RKO (cell line): ENCODE data around the gene WARS2.

Experiments used
- DNase-seq: peaks from one replicate; pipeline ENCODE4 v3.0.0-alpha.2; 2016; ENCODE audit warnings: low spot score

WARS2 gene

DNA sequence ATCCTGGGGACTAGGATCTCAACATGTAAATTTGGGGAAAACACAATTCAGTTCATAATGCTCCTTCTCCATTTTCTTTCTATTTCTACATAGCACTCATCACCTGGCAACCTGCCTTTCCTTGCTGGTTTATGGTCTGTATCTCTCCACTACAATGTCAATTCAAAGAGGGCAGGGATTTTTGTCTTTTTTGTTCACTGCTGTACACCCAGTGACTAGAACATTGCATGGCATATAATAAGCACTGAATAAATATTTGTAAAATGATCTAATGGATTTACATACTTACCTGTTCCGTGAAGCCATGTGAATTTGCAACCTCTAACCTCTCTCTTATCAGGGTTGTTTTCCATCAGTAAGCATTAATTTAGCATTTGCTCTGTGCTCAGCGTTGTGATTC lies 124.9 kb downstream of the WARS2 start:
- DNase-seq: no peak

GRCh38 chr1:119012383-119012782 lies 128.1 kb downstream of the WARS2 start:
- DNase-seq: no peak

- DNase-seq: no peak
Observed at GRCh38 chr1:119011706-119012105, 128.7 kb downstream of the WARS2 start.

- no peak for DNase-seq
Observed at GRCh38 chr1:119011116-119011515, 129.3 kb downstream of the WARS2 start.

DNA sequence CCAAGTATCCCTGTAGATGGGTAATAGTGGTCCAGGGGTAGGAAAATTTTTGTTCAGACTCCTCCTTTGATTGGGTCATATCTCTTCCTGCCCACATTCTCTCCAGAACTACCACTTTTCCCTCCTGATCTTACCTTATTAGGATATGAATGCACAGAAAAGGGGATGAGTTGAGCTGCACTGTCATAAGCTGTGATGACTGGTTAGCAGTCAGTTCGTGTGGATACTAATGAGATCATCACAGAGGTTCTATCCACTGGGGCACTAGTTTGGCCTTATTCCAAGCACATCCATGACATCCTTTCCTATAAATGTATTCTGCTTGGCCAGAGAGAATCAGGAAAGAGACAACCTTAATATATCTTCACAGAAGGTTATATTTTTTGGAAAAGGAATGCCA lies 130.3 kb downstream of the WARS2 start:
- DNase-seq: peak; percentile 30

- DNase-seq: no peak
Observed at GRCh38 chr1:119009312-119009655, 131.2 kb downstream of the WARS2 start.

- peak; percentile 21 for DNase-seq
Observed at GRCh38 chr1:119008483-119009311, 131.8 kb downstream of the WARS2 start.

- DNase-seq: no peak
Observed at GRCh38 chr1:119007670-119008482, 132.6 kb downstream of the WARS2 start.

DNA sequence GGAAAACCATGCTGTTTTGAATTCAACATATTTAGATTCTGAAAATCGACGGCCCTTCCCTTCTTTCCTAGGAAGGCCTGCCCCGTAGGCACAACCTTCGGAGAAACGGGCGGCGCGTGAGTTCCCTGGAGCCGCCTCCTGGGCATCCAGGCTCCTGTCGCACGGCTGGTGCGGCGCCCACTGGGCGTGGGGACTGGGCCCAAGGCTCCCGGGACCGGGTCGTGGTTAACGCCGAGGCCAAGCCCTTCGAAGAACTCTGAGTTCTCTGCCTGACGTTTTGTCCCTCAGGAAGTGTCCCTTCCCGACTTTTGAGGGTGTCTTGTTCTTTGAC lies 133.1 kb downstream of the WARS2 start:
- no peak for DNase-seq

DNA sequence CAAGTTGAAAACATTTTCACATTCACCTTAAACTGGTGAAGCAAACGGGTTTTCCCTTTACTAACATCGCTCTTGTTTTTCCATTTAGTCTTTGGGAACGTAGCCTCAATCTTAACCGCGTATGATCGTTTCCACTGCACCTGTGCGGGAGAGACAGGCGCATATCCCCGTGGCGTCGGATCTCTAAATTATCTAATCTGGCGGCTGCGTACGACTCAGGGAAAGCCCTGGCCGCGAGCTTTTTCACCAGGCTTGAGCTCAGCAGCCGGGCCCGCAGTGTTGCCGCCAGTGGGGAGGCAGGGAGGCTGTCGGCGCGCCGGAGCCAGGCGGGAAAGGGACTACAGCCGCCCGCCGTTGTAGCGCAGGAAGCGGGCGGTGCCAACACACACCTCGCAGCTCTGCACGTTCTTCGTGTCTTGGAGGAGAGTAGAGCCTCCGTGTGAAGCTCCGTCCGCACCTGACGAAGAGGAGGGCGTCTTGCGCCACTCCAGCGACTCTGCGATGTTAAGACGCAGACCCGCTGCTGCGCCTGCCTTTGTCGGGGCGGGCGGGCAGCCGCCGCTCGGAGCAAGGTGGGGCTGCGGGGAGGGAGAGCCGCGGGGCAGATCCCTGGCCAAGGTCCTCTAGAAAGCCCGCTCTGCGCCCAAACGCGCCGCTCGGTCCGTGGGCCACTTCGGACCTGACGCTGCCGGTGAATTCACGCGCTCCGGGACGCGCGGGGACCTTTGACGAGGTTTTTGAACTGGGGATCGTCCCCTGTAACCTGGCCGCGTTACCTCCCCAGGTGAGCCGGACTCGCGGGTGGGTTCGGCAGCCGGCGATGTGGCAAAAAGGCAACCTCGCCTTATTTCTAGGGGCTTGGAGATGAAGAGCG lies 133.8 kb downstream of the WARS2 start:
- DNase-seq: no peak

GRCh38 chr1:119005724-119006405 lies 134.6 kb downstream of the WARS2 start:
- no peak for DNase-seq

GRCh38 chr1:119004781-119005180 lies 135.7 kb downstream of the WARS2 start:
- DNase-seq: no peak

DNA sequence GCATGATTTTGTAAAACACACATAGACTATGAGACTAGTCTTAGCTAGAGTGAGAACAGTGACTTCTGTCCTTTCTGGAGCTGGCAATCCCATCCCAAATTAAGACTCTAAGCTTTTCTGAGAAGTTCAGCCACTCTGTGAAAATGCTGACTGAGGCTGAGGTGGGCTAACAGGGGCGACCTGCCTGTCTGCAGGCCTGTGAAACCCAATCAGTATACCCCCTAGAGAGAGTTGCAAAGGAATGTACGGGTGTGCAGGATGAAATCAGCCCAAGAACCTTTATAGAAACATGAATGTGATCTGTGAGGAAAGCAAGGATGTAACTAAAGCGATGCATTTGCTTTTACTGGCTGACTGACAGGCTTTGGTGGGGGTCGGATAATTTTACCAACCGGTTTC lies 136.3 kb downstream of the WARS2 start:
- no peak for DNase-seq

- no peak for DNase-seq
Observed at GRCh38 chr1:119003413-119004128, 136.9 kb downstream of the WARS2 start.

DNA sequence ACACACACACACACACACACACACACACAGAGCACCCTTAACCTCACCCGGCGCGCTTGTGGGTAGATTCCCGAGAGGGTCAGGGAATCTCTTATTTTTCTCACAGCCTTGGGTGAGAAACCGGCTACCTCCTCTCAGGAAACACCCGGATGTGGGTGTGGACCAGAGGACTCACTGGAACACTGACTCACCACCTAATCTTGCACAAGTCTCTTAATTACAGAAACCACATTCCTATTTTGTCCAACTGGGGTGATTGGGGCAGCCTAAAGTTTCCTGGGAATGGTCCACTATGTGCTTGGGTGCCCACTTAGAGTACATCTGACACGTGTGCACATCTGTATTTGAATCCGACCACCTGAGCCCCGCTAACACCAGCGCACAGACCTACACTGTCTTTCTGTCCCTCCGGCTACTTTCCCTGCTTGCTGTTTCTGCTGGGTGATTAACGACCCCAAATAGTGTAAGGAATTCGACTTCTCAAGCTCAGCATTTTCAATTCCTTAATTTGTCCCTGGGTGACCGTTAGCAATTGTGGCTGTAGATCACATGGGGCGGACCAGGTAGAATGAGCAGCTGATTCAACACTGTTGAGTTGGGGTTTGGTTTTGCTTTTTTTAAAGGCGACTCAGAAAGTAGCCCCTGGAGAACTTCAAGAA lies 138.3 kb downstream of the WARS2 start:
- peak; percentile 60 for DNase-seq

DNA sequence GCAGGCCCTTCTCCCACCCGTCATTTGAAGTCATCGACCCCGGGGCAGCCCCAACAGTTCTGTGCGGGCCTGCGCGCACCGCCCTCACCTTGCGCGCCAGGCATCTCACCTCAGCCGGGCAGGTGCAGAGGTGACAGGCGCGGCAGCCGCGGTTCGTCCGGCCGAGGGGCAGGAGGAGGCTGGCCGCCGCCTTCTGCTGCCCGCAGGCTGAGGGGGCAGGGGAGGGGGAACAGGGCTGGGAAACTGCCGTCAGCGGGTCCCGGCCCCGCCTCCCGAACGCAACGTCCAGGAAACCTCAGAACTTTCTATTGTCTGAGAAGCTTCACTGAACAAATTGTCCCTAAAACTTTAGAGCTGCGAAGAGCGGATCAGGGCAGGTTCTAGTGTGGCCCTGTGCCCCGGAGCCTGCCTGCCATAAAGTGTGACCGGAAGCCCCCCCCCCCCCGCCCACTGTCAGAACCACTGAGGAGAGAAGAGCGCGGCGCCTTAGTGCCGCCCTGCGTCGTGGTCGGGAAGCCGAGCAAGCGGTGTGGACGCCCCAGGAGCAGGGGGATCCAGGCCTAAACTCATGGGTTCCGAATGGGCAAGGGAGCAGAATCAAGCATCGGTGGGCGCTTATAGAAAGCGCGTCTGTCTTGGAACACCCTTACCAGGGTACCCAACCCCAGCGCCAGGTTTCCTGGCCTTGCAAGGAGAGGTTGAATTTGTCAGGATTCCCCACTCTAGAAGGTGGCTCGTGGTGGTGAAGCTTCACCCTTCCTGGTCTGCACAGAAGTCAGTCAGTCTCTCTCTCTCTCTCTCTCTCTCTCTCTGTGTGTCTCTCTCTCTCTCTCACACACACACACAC lies 139.0 kb downstream of the WARS2 start:
- no peak for DNase-seq

GRCh38 chr1:119000371-119001180 lies 139.9 kb downstream of the WARS2 start:
- no peak for DNase-seq

- DNase-seq: no peak
Observed at GRCh38 chr1:118999348-119000071, 140.9 kb downstream of the WARS2 start.
